B cell (primary cell): ENCODE results near the gene KIF9. TPM values are rescaled to one million over a fixed set of nuclear protein-coding genes. Genes with fewer than 3 reads are reported as not detected.
"Not testable (repeated sequence)": the region's sequence is repeated elsewhere in the genome, so short reads cannot be mapped to it uniquely, and the experiment has no call there.

Experiments used
- ATAC-seq: fragments of 200-7000 bp; cut with Tn5 transposase; one replicate; pipeline ENCODE4 v1.10.0; 2021; ENCODE audit warnings: low read depth, mild to moderate bottlenecking, moderate number of reproducible peaks, moderate library complexity
- CTCF ChIA-PET: fragments of 350-600 bp; sonication (Branson Sonifier 250); formaldehyde crosslinking; loops from one replicate; lab custom pipeline; 2021; ENCODE audit warnings: antibody characterized with exemption, inconsistent platforms; lab: Charles Lee
- POLR2A ChIA-PET: fragments of 350-600 bp; sonication (Branson Sonifier 250); formaldehyde crosslinking; loops from one replicate; lab custom pipeline; 2021; ENCODE audit warnings: antibody characterized with exemption; lab: Charles Lee
- DNase-seq: peaks from one replicate; pipeline ENCODE4 v3.0.0; 2013
- H2AFZ ChIP-seq: 2 replicates; pipeline ENCODE4 v1.6.1; 2012; ENCODE audit warnings: mild to moderate bottlenecking, low read depth, low read length; ENCODE audit not compliant: insufficient read depth, poor library complexity, severe bottlenecking
- H3K27ac ChIP-seq, 2 donors: 1 replicate in 1 of 2; 2 replicates in 1 of 2; pipeline ENCODE4 v1.5.1; 2012 to 2013; ENCODE audit warnings: low read length in 2 of 2, mild to moderate bottlenecking in 2 of 2, moderate library complexity in 1 of 2
- H3K27me3 ChIP-seq, 4 experiments: fragments of 200-600 bp in 1 of 4; sonication (generic) in 1 of 4; replicated peaks in 1 of 4; 1 replicate in 2 of 4; 2 replicates in 2 of 4; pipeline versions ENCODE4 v1.6.1 to v1.7.0; 2013 to 2016; ENCODE audit warnings: low read length in 3 of 4, mild to moderate bottlenecking in 2 of 4, mixed read lengths in 1 of 4, moderate library complexity in 1 of 4; ENCODE audit not compliant: insufficient read depth in 4 of 4, control insufficient read depth in 3 of 4; ENCODE audit errors: control extremely low read depth in 1 of 4
- H3K36me3 ChIP-seq, 2 experiments: replicated peaks in 1 of 2; 1 replicate in 1 of 2; 2 replicates in 1 of 2; pipeline versions ENCODE4 v1.6.1 to v1.7.1; 2013; ENCODE audit warnings: low read length in 1 of 2; ENCODE audit not compliant: insufficient read depth in 2 of 2, control insufficient read depth in 1 of 2; ENCODE audit errors: control extremely low read depth in 1 of 2, extremely low read depth in 1 of 2
- H3K4me1 ChIP-seq, 2 donors: fragments of 200-600 bp in 1 of 2; sonication (generic) in 1 of 2; 1 replicate in 1 of 2; 2 replicates in 1 of 2; pipeline versions ENCODE4 v1.5.1 to v1.6.1; 2013 to 2017; ENCODE audit warnings: low read length in 2 of 2; ENCODE audit not compliant: control insufficient read depth in 2 of 2, insufficient read depth in 2 of 2
- H3K4me2 ChIP-seq: replicated peaks from 2 replicates; pipeline ENCODE3; 2012; ENCODE audit warnings: mild to moderate bottlenecking, low read depth, low read length; ENCODE audit not compliant: poor library complexity, severe bottlenecking
- H3K4me3 ChIP-seq, 5 experiments: fragments of 200-600 bp in 1 of 5; sonication (generic) in 1 of 5; 1 replicate in 3 of 5; 2 replicates in 2 of 5; pipeline versions ENCODE4 v1.5.1 to v1.7.0; 2011 to 2016; ENCODE audit warnings: low read length in 4 of 5, mild to moderate bottlenecking in 4 of 5, low read depth in 2 of 5, control low read depth in 1 of 5, moderate library complexity in 1 of 5; ENCODE audit not compliant: insufficient read depth in 1 of 5; ENCODE audit errors: control extremely low read depth in 1 of 5, extremely low read depth in 1 of 5
- H3K79me2 ChIP-seq: fragments of 200-600 bp; sonication (generic); one replicate; pipeline ENCODE4 v1.6.0; 2016; ENCODE audit warnings: low read length; ENCODE audit not compliant: control insufficient read depth, insufficient read depth
- H3K9ac ChIP-seq: fragments of 200-600 bp; sonication (generic); 2 replicates; pipeline ENCODE4 v1.6.1; 2017; ENCODE audit warnings: mild to moderate bottlenecking, low read length, moderate library complexity
- H3K9me3 ChIP-seq, 3 donors: one replicate each; pipeline versions ENCODE4 v1.6.1 to v1.7.1; 2013; ENCODE audit warnings: low read length in 2 of 3; ENCODE audit not compliant: control insufficient read depth in 2 of 3, insufficient read depth in 1 of 3; ENCODE audit errors: control extremely low read depth in 1 of 3
- H4K20me1 ChIP-seq: 2 replicates; pipeline ENCODE4 v1.6.0; 2012; ENCODE audit warnings: mild to moderate bottlenecking, low read length; ENCODE audit not compliant: insufficient read depth, control insufficient read depth, poor library complexity, severe bottlenecking
- H3K27ac Mint-ChIP-seq: one replicate; pipeline ENCODE4 v1.8.0; 2021; ENCODE audit warnings: mixed read lengths
- H3K27me3 Mint-ChIP-seq: one replicate; pipeline ENCODE4 v1.8.0; 2021; ENCODE audit warnings: mixed read lengths
- H3K4me1 Mint-ChIP-seq: one replicate; pipeline ENCODE4 v1.8.0; 2021; ENCODE audit warnings: mixed read lengths
- H3K4me3 Mint-ChIP-seq: one replicate; pipeline ENCODE4 v1.8.0; 2021; ENCODE audit warnings: mixed read lengths
- H3K9me3 Mint-ChIP-seq: one replicate; pipeline ENCODE4 v1.8.0; 2022; ENCODE audit warnings: mixed read lengths; ENCODE audit not compliant: insufficient read depth
- EZH2 ChIP-seq: IDR thresholded peaks from 2 replicates; pipeline ENCODE4 v1.6.1; 2012; ENCODE audit warnings: borderline replicate concordance, low read depth, mild to moderate bottlenecking, moderate library complexity, low read length; ENCODE audit not compliant: insufficient read depth, poor library complexity, severe bottlenecking
- WGBS: methylation state at CpG from one replicate; pipeline ENCODE4 v1.1.5; 2013; ENCODE audit warnings: missing lambda C conversion rate; ENCODE audit not compliant: insufficient coverage; 5-methylcytosine and 5-hydroxymethylcytosine counted together
- intact Hi-C: fragments of 100-400 bp; cut with micrococcal nuclease; formaldehyde crosslinking; loops from one replicate; pipeline ENCODE4 v1.10.0; 2022
- polyA plus RNA-seq: library from polyadenylated mRNA; depleted of rRNA; stranded (reverse); fragments of >200 nt; gene quantifications from 2 replicates; pipeline ENCODE4 v1.2.3, GENCODE V29; 2012
- total RNA-seq, 2 donors: library from RNA; stranded (reverse); fragments of 120-200 nt in 1 of 2; gene quantifications; 1 replicate in 1 of 2; 2 replicates in 1 of 2; pipeline versions ENCODE4 v1.2.3 to v1.2.4, GENCODE V29; 2013 to 2022
- TF ChIP-seq, protein P1 (sequence below): fragments of 200-600 bp; IDR thresholded peaks from one replicate; pipeline ENCODE4 v1.8.0; 2022; ENCODE audit warnings: antibody characterized with exemption, mild to moderate bottlenecking

The KIF9 gene
- total and polyA plus RNA-seq, 2 donors (not counting 1 experiment from before 2014, with no cell fraction given), result 3.0 to 3.8 TPM

DNA sequence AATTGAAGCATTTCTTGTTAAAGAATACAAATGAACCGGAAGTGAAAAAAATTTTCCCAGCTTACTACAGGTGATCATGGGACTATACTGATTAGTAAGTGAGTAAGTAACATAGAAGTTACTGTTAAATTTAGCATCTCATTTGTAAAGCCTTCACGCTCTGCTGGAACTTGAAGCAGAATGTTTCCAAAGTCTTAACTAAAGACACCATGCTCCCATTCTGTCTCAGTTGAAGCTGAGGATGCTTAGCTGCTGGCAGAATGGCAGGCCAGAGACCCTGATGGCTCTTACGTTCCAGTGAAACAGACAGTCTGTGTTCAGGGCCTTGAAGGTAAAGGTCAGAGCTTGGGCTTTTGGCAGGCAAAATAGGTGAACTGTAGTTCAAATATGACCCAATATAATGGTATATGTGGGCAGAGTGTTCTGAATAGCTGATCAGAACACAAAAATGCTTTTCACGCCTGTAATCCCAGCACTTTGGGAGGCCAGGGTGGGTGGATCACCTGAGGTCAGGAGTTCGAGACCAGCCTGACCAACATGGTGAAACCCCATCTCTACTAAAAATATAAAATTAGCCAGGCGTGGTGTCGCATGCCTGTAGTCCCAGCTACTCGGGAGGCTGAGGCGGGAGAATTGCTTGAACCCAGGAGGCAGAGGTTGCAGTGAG, 9.3 kb upstream of the KIF9 start:
- Mint-ChIP-seq H3K4me3 (peak overlapping the region; percentile 64), H3K4me1 (peaks cover 78% of the 10 kb centered on the region), H3K27ac (peak overlapping the region; percentile 94)
- intact Hi-C loops, result loop anchor here (1.0 kb wide), 1 partner anchor 10 kb away; the partner anchor contains the start of genes KIF9 and KLHL18
- Histone ChIP-seq H3K4me3 (peak overlapping the region in 1 of 5 experiments; percentile 11), H3K36me3 (peaks cover 3 to 43% of the 10 kb centered on the region in 2 experiments), H3K27ac (peak overlapping the region; percentile 61 to 72), H3K79me2 (peaks cover 99% of the 10 kb centered on the region), H4K20me1 (peaks cover 53% of the 10 kb centered on the region), H3K9ac (peak overlapping the region; percentile 43), H3K4me1 (peaks cover 28 to 43% of the 10 kb centered on the region in 2 donors), H3K4me2 (peak overlapping the region; percentile 54)
- H3K9me3 Mint-ChIP-seq, H3K27me3 Mint-ChIP-seq, POLR2A ChIA-PET, H2AFZ ChIP-seq, H3K9me3 ChIP-seq, H3K27me3 ChIP-seq: not testable (repeated sequence)
- ATAC-seq (peak; percentile 69), DNase-seq (peak; percentile 58)
- CTCF ChIA-PET, result interaction anchor here (1.3 to 2.3 kb wide), 3 partner anchors 10 to 33 kb away, joined by 3 to 16 read pairs (median 10); partner anchors contain the start of genes KIF9 and KLHL18
- 52% methylated on average over 3 of the region's 9 CpGs for WGBS

DNA sequence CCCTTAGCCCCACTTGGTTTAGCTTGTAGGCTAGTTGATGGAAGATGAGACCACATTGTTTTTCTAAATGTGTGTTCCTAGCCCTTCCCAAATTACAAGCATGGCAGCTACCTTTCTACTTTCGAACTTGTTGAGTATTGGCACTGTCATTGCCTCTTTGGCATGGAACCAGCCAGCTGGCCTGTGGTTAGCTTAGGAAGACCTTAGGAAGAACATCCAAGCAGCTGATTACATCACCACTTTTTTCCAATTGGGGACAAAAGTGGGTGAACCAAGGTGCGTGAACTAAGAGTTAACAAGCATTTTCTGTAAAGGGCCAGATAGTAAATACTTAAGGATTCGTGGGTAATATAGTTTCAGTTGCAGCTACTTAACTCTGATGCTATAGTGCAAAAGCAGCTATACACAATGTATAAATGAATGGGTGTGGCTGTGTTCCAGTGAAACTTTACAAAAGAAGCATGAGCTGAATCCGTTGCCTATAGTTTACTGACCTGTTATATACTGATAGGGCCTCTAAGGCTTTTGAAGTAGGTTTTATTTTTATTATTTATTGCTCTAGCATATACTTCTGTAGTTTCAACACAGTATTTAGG, 8.7 kb upstream of the KIF9 start:
- TF ChIP-seq, protein P1, sequence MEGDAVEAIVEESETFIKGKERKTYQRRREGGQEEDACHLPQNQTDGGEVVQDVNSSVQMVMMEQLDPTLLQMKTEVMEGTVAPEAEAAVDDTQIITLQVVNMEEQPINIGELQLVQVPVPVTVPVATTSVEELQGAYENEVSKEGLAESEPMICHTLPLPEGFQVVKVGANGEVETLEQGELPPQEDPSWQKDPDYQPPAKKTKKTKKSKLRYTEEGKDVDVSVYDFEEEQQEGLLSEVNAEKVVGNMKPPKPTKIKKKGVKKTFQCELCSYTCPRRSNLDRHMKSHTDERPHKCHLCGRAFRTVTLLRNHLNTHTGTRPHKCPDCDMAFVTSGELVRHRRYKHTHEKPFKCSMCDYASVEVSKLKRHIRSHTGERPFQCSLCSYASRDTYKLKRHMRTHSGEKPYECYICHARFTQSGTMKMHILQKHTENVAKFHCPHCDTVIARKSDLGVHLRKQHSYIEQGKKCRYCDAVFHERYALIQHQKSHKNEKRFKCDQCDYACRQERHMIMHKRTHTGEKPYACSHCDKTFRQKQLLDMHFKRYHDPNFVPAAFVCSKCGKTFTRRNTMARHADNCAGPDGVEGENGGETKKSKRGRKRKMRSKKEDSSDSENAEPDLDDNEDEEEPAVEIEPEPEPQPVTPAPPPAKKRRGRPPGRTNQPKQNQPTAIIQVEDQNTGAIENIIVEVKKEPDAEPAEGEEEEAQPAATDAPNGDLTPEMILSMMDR, result no peak
- no peak for TF ChIP-seq EZH2
- ATAC-seq (peak; percentile 37), DNase-seq (no peak)
- intact Hi-C loops, result loop anchor here (1.0 kb wide), 1 partner anchor 9 kb away; the partner anchor contains the start of genes KIF9 and KLHL18
- Mint-ChIP-seq H3K27me3 (no peaks in the 10 kb centered on the region), H3K27ac (peak overlapping the region; percentile 94), H3K4me3 (peak overlapping the region; percentile 64), H3K9me3 (no peaks in the 10 kb centered on the region), H3K4me1 (peaks cover 78% of the 10 kb centered on the region)
- Histone ChIP-seq H3K27me3 (no peaks in the 10 kb centered on the region), H3K27ac (peak overlapping the region; percentile 48 to 72), H3K9me3 (no peaks in the 10 kb centered on the region), H3K9ac (peak overlapping the region; percentile 43), H3K36me3 (peaks cover 3 to 45% of the 10 kb centered on the region in 2 experiments), H2AFZ (no peak overlapping the region), H3K4me3 (peak overlapping the region in 1 of 5 experiments; percentile 11), H3K79me2 (peaks cover 99% of the 10 kb centered on the region), H3K4me1 (peaks cover 26 to 43% of the 10 kb centered on the region in 2 donors), H3K4me2 (peak overlapping the region; percentile 54), H4K20me1 (peaks cover 55% of the 10 kb centered on the region)
- WGBS, result 93% methylated on average over 3 of the region's 4 CpGs
- CTCF ChIA-PET, result interaction anchor here (1.3 to 2.3 kb wide), 3 partner anchors 9 to 34 kb away, joined by 3 to 16 read pairs (median 10); partner anchors contain the start of genes KIF9 and KLHL18
- POLR2A ChIA-PET, result no interaction called here
